AG09319 (cell line): ENCODE data around the gene CTNNA3.

Source experiments
- DNase-seq: peaks from one replicate; pipeline ENCODE4 v3.0.0-alpha.2; 2010; ENCODE audit warnings: low read depth; ENCODE audit errors: extremely low read depth
- TF ChIP-seq, protein P1 (sequence below): IDR thresholded peaks from 2 replicates; pipeline ENCODE4 v1.5.1; 2011; ENCODE audit warnings: low read depth, mild to moderate bottlenecking, inconsistent platforms, low read length, moderate library complexity

Gene CTNNA3

DNA sequence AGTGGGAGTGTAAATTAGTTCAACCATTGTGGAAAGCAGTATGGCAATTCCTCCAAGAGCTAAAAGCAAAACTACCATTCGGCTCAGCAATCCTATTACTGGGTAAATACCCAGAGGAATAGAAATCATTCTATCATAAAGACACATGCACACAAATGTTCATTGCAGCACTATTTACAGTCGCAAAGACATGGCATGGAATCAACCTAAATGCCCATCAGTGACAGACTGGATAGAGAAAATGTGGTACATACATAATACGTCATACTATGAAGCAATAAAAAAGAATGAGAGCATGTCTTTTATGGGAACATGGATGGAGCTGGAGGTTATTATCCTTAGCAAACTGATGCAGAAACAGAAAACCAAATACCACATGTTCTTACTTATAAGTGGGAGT lies 1646.7 kb downstream of the CTNNA3 start:
- TF ChIP-seq, protein P1, sequence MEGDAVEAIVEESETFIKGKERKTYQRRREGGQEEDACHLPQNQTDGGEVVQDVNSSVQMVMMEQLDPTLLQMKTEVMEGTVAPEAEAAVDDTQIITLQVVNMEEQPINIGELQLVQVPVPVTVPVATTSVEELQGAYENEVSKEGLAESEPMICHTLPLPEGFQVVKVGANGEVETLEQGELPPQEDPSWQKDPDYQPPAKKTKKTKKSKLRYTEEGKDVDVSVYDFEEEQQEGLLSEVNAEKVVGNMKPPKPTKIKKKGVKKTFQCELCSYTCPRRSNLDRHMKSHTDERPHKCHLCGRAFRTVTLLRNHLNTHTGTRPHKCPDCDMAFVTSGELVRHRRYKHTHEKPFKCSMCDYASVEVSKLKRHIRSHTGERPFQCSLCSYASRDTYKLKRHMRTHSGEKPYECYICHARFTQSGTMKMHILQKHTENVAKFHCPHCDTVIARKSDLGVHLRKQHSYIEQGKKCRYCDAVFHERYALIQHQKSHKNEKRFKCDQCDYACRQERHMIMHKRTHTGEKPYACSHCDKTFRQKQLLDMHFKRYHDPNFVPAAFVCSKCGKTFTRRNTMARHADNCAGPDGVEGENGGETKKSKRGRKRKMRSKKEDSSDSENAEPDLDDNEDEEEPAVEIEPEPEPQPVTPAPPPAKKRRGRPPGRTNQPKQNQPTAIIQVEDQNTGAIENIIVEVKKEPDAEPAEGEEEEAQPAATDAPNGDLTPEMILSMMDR: no peak
- DNase-seq: no peak

DNA sequence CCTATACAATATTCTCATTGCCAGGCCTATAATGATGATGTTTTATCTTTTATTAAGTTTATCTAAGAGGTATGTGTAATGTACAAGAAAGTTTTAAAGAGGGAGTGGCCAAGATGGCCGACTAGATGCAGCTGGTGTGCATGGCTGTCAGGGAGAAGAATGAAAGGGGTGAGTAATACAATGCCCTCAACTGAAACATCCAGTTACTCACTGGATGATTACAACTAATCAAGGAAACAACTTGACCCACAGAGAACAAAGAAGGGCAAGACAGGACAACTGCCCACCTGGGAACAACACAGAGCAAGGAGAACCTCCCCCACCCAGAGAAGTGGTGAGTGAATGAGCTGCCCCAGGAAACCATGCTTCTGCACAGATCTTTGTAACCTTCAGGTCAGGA lies 1650.1 kb downstream of the CTNNA3 start:
- TF ChIP-seq, protein P1: no peak
- no peak for DNase-seq

DNA sequence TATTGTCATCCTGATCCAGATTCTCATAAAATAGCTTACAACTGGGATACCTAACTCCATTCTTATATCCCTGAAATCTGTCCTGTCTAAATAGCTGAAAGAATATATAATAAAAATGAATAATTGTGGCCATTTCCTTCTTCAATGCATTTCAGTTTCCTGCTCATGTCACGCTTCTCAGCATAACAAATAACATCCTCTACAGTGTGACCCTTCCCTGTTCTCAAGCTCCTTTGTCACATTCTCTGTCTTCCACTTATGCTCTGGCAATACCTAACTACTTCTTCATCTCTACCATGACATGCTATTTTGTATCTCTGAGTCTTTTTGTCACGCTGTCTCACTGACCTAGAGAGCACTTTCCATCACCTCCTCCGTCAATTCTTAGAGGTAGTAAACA lies 1654.2 kb downstream of the CTNNA3 start:
- TF ChIP-seq, protein P1: no peak
- DNase-seq: no peak

DNA sequence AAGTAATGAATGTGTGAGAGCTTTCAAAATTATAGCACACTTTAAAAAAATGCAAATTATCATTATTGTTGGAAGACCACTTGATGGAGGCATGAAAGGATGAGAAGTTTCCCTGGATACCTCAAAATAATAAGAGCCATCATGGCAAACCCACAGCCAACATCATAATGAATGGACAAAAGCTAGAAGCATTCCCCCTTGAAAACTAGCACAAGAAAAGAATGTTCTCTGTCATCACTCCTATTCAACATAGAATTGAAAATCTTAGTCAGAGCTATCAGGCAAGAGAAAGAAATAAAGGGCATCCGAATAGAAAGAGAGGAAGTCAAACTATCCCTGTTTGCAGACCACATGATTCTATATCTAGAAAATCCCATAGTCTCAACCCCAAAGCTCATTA lies 1657.4 kb downstream of the CTNNA3 start:
- TF ChIP-seq, protein P1: no peak
- no peak for DNase-seq

DNA sequence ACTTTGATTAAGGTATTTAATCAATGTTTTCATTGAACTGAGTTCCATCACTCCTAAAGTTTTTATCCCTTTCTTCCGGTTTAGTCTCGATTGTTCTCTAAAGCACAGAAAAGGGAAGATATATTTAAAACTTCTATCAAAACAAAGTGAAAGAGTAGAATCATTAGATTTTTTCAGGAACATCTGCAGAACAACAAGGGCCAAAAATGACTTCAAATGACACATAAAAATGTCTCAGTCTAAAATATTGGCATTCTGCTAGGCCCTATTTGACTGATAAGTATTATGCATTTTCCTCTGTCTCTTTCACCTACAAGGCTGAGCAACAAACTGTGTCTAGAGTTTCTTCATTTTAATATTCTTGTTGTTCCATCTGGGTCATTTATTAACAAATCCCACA lies 1669.7 kb downstream of the CTNNA3 start:
- TF ChIP-seq, protein P1: no peak
- no peak for DNase-seq

DNA sequence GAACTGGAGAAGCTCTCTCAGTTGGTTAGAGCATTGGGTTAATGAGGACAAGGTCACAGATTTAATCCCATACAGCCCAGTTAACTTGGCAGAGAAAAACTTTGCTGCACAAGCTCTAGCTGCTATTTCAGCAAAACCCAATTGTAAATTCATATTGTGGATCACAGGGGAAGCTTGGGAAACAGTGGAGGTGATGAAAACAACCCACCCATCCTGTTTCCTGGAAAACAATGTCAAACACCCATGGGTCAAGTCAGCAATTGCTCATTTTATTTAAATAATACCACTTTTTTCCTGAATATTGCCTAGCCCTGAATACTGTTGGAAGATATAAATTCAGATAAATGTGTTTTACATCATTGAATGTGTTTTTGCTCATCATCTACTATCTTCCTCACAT lies 1670.8 kb downstream of the CTNNA3 start:
- TF ChIP-seq, protein P1: no peak
- no peak for DNase-seq

DNA sequence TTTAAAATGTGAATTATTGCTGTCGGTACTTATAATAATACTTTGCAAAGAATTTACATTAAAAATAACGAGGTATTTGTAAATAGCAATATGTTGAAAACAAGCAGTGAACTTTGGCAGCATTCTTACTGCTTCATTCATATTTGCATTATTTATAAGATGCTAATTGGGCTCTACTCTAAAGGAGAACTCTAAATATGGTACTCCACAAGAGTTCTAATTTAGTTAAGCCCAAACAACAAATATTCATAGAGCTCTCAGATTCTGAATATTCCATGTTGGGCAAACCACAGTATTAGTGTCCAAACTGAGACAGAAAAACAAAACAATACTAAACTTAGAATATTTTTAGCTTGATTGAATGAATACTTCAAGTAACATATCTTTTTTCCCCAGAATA lies 1674.6 kb downstream of the CTNNA3 start:
- TF ChIP-seq, protein P1: no peak
- DNase-seq: no peak
